GM12878 (cell line): Measurements from ENCODE around the gene SLC36A3. TPM values are rescaled to one million over a fixed set of nuclear protein-coding genes. Genes with fewer than 3 reads are reported as not detected.

Experiments used
- BACH1 ChIP-seq: fragments of 450-650 bp; IDR thresholded peaks from 2 replicates; pipeline ENCODE4 v1.6.1; 2017; ENCODE audit warnings: mild to moderate bottlenecking, borderline replicate concordance
- PBX3 ChIP-seq: IDR thresholded peaks from 2 replicates; pipeline ENCODE4 v1.6.1; 2011; ENCODE audit warnings: mild to moderate bottlenecking, low read depth, low read length, moderate library complexity; ENCODE audit not compliant: insufficient replicate concordance
- PKNOX1 ChIP-seq: fragments of 450-650 bp; IDR thresholded peaks from 2 replicates; pipeline ENCODE4 v1.6.1; 2016; ENCODE audit warnings: mild to moderate bottlenecking
- PML ChIP-seq: IDR thresholded peaks from 2 replicates; pipeline ENCODE4 v1.6.1; 2012; ENCODE audit warnings: low read length, inconsistent platforms
- USF2 ChIP-seq: IDR thresholded peaks from 2 replicates; pipeline ENCODE4 v1.6.1; 2011; ENCODE audit warnings: low read depth, low read length, improper control_type of control experiment, borderline replicate concordance
- ZNF592 ChIP-seq: fragments of 450-650 bp; IDR thresholded peaks from 2 replicates; pipeline ENCODE4 v1.6.1; 2017; ENCODE audit warnings: mild to moderate bottlenecking, moderate library complexity
- polyA plus RNA-seq, 11 experiments: library from polyadenylated mRNA; depleted of rRNA in 4 of 11; unstranded in 6 of 11; stranded (reverse) in 5 of 11; fragments of >200 nt; fragmentation: Nextera tagmentation in 4 of 11; fragmentation: Illumina TruSeq in 1 of 11; extraction: Ambion mirVana in 4 of 11; extraction: Trizol in 1 of 11; gene quantifications; 1 replicate in 1 of 11; 2 replicates in 10 of 11; pipeline versions ENCODE4 v1.2.1 to v1.2.3, GENCODE V29; 2011 to 2016; ENCODE audit warnings: inconsistent platforms in 2 of 11, missing spikeins in 2 of 11, low read depth in 1 of 11
- total RNA-seq, 4 experiments: library from RNA; depleted of rRNA in 3 of 4; stranded (reverse); fragments of >200 nt in 3 of 4; fragmentation: Illumina TruSeq in 1 of 4; extraction: Trizol in 1 of 4; gene quantifications; 2 replicates each; pipeline versions ENCODE4 v1.2.1 to v1.2.3, GENCODE V29; 2013 to 2021

The SLC36A3 gene
- total and polyA plus RNA-seq, 10 of the 15 experiments (the other 5 are each of a cell fraction or from before 2014, with no cell fraction given) = 0.03 TPM; not detected in 9

- no peak for TF ChIP-seq BACH1
- 0 out of 2 replicates have a peak, but pooled peaks have one; percentile 18 for TF ChIP-seq PKNOX1
- no peak for TF ChIP-seq USF2
- TF ChIP-seq ZNF592 = no peak
- no peak for TF ChIP-seq PML
- peak; percentile 63 for TF ChIP-seq PBX3
- TF ChIP-seq, all 136 proteins: peak for 3
Measured at GRCh38 chr5:151284392-151284967, 19.1 kb downstream of the SLC36A3 start (continued).
